HG03139 (cell line): Measurements from ENCODE around the gene WNT7A.
A peak's percentile ranks its signal among the peaks of the same experiment; 100 is the strongest.
"Not testable (repeated sequence)": the region's sequence is repeated elsewhere in the genome, so short reads cannot be mapped to it uniquely, and the experiment has no call there.

Experiments
- ATAC-seq: cut with Tn5 transposase; IDR thresholded peaks from one replicate; pipeline ENCODE4 v1.9.1; 2021; ENCODE audit not compliant: unreplicated experiment

Gene WNT7A

GRCh38 chr3:13879946-13880810 is at the start of gene WNT7A:
WNT7A (minus strand) TSS chr3:13880071; CDS start chr3:13879816, 255 bp downstream.
- ATAC-seq: no peak

- ATAC-seq: not testable (repeated sequence)
Observed at GRCh38 chr3:13928741-13929140, 48.9 kb upstream of the WNT7A start.

GRCh38 chr3:13927295-13927694 is 47.4 kb upstream of the WNT7A start:
- ATAC-seq: no peak

GRCh38 chr3:13916375-13916774 is 36.5 kb upstream of the WNT7A start:
- no peak for ATAC-seq

- no peak for ATAC-seq
Observed at GRCh38 chr3:13902648-13903238, 22.9 kb upstream of the WNT7A start.

DNA sequence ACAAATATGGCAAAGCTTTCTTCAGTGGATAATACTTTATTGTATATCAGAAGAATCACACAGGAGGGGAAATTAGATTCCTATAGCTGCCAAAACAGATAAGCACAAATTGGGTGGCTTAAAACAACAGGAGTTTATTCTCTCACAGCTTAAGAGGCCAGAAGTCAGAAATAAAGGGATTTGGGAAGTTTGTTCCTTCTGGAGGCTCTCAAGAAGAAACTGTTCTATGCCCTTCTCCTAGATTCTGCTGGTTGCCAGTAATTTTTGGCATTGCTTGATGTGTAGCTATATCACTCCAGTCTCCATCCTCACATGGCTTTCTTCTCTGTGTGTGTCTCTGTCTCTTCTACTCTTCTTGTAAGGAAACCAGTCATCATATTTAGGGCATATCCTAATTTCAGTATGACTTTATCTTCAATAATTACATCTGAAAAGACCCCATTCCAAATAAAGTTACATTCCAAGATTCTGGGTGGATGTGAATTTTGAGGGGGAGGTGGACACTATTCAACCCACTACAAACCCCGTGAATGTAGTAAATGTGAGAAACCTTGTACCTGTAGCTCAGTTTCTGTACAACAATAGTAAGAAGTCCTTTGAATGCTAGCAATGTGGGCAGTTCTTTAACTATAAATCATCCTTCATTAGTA is 22.2 kb upstream of the WNT7A start:
- ATAC-seq: no peak

- no peak for ATAC-seq
Observed at GRCh38 chr3:13898346-13898745, 18.5 kb upstream of the WNT7A start.

- ATAC-seq: no peak
Observed at GRCh38 chr3:13896473-13897154, 16.7 kb upstream of the WNT7A start.

DNA sequence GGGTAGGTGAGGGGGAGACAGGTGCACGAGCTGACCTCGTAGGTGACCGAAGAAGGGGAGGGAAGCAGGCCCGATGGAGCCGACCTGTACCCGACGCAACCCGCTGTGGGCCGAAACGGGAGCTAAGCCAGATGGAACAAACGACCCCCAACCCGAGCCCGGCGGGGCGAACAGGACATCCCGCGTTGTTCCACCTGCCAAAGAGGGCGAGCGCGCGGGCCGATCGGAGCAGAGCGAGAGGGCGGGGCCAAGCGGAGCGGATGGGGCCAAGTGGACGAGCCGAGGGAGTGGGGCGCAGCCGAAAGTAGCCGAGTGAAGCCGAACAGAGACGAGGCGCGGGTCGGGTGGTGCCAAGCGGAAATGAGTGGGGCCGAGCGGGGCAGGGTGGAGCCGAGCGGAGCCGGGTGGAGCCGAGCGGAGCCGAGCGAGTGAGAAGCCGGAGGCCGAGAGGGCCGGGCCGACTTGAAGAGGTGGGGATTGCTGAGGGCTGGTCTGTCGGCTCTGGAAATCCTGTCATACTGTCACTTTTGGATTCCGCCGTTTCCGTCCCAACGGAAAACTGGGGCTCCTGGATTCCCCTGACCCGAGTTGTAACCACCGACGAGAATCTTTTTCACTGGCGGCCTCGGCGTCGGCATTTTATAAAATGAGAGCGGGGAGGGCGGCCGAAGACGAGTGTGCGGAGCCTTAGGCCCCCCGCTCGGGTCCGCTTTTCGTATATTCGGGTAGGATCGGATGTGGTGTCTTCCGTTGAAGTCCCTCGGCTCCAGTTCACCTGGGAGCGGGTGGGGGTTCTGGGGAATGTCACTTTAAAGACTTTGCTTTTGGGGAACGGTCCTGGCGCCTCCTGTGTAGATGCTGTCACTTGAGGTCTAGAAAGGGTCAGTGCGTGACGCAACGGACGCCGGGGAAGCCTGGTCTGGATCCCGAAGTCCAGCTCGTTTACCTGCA is 15.6 kb upstream of the WNT7A start:
- ATAC-seq: peak; percentile 99

DNA sequence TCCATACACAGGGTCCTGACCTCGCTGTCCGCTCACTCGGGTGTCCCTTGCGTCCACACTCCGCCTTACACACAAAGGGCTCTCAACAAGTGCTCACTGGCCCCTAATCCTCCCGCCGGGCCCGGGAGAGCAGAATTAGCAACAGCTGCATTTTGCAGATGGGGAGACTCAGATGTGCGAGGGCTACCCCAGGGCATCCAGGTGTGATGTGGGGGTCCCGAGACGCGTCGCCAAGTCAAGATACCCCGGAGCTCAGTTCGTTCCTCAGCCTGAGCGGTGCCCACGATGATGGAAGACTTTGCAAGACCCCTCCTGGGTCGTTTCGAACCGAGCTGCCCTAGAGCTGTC is 14.9 kb upstream of the WNT7A start:
- ATAC-seq: no peak

DNA sequence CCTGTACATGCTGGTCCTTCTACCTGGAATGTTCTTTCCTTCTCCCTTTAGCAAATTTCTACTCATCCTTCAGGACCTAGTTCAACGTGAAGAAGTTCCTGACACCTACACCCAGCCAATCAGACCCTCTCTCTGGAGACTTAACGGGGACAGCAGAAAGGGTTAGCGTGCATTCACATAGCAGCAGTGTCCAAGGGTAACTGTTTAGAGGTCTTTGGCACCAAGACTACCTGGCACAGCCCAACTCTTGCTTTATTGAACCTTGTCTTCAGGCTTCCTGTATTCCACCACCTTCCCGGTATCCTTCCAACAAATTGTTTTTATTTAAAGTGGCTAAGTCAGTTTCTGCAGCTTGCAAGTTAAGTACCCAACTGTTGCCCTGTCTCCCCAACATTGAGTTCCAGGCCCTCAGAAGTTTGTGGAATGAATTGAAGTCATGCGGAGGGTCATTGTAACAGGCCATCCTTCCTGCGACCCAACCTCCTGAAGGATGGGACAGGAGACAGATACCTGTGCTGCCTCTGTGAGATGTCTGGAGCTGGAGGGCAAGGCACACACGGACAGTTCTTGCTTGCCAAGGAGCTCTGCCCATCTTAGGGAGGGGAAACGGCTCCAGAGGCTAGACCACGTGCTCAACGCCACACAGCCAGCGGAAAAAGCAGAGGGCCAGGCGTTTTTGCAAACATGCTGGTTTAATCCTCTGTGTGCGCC is 14.4 kb upstream of the WNT7A start:
- ATAC-seq: no peak

DNA sequence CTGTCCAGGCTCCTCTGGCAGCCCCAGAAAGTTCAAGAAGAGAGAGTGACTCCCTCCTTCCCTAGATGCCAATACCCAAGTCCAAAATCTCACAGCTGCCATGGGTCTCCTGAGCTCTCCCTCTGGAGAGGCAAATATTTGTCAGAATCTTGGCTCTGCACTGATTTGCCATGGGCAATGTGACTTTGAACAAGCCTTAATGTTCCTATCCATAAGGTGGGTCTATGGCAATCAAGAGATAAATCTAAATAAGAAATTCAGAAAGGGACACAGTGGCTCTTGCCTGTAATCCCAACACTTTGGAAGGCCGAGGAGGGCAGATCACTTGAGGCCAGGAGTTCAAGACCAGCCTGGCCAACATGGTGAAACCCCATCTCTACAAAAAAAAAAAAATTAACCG is 12.4 kb upstream of the WNT7A start:
- ATAC-seq: no peak

- ATAC-seq: no peak
Observed at GRCh38 chr3:13891492-13892073, 11.7 kb upstream of the WNT7A start.

GRCh38 chr3:13891017-13891392 is 11.1 kb upstream of the WNT7A start:
- no peak for ATAC-seq

DNA sequence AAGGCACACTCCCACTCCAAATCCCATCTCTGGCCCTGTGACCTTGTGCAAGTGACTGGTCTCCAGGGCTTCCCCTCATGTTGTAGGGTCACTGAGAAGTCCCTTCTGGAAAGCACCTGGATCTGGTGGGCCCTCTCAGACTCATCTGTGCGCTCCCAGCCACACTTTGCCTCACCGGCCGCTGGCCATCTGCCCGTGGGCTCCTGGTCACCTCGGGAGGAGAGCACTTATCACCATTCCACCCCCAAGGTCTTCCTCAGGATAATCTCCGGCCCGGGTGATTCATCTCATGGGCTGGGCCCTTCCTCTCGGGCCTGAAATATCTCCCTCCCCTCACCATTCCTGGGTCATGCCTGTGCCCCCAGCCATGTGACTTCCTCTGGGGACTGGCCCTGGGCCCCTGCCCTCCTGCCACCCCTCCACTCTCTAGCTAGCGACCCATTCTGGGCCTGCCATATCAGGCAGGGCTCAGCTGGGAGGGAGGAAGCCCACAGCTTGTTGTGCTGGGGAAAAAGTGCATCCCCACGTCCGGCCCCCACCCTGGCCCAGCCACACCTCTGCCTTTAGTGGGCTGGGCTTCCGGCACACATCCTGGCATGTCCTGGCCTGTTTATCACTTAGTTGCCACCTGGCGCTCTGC is 10.6 kb upstream of the WNT7A start:
- no peak for ATAC-seq

DNA sequence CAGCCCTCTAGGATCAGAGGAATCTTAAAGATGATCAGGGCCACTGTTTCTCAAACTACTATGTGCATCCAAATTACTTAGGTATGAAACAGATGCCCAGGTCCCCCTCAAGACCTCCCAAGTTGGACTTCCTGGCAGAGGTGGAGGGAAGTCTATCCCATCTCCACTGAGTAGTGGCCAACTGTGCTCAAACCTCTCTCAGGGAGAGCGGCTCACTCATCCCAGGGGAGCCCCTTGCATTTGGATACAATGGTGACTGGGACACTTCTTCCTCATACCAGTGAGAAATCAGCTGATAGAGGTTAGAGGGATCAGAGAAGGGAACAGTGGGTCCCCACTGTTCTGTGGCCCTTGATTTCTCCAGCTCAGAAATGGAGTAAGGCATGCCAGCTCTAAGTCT is 8.7 kb upstream of the WNT7A start:
- no peak for ATAC-seq

GRCh38 chr3:13887495-13888300 is 7.8 kb upstream of the WNT7A start:
- no peak for ATAC-seq

- ATAC-seq: no peak
Observed at GRCh38 chr3:13886593-13887129, 6.8 kb upstream of the WNT7A start.
